ENCODE measurements around the gene ATP10B.
"Not testable (repeated sequence)": the region's sequence is repeated elsewhere in the genome, so short reads cannot be mapped to it uniquely, and the experiment has no call there.

ATP10B gene, protein sequence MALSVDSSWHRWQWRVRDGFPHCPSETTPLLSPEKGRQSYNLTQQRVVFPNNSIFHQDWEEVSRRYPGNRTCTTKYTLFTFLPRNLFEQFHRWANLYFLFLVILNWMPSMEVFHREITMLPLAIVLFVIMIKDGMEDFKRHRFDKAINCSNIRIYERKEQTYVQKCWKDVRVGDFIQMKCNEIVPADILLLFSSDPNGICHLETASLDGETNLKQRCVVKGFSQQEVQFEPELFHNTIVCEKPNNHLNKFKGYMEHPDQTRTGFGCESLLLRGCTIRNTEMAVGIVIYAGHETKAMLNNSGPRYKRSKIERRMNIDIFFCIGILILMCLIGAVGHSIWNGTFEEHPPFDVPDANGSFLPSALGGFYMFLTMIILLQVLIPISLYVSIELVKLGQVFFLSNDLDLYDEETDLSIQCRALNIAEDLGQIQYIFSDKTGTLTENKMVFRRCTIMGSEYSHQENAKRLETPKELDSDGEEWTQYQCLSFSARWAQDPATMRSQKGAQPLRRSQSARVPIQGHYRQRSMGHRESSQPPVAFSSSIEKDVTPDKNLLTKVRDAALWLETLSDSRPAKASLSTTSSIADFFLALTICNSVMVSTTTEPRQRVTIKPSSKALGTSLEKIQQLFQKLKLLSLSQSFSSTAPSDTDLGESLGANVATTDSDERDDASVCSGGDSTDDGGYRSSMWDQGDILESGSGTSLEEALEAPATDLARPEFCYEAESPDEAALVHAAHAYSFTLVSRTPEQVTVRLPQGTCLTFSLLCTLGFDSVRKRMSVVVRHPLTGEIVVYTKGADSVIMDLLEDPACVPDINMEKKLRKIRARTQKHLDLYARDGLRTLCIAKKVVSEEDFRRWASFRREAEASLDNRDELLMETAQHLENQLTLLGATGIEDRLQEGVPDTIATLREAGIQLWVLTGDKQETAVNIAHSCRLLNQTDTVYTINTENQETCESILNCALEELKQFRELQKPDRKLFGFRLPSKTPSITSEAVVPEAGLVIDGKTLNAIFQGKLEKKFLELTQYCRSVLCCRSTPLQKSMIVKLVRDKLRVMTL (N-terminal part only)

GRCh38 chr5:160852049-160852448 lies at the start of gene ATP10B:
TSS of gene ATP10B (minus strand) at chr5:160852211. CDS start at chr5:160688074, 164,137 bp downstream.
- H3K4me3 ChIP-seq (ENCODE audit: low read length) = no peak within 1 kb of the TSS
- DNase-seq (ENCODE audit: low read depth) = no peak
- TF ChIP-seq CTCF (conservative IDR thresholded peaks at IDR 0.05; ENCODE audit: low read length) = no peak

- no peak for TF ChIP-seq CTCF (conservative IDR thresholded peaks at IDR 0.05; ENCODE audit: low read length)
- no peak overlapping the region for H3K4me3 ChIP-seq (ENCODE audit: low read length)
- no peak for DNase-seq (ENCODE audit: low read depth)
Measured at GRCh38 chr5:160901656-160902055, 49.6 kb upstream of the ATP10B start.

DNA sequence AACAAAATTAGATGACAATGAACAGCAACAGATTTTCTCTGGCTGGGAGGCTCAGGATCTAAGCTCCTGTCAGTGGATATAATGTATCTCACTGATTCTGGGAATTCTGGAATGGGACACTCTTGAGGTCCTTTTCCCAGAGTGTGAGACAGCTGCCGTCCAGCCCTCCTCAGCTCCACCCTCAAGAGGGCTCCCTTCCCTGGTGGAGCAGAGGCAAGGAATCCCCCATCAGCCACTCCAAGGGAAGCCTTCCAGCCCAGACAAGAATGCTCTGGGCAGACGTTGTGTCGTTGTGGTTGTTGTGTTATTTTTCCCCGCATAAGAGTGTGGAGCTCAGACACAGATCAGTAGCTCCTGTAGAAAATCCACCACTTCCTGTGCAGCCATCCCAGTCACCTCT lies 47.7 kb upstream of the ATP10B start:
- H3K4me3 ChIP-seq (ENCODE audit: low read length) = no peak overlapping the region
- TF ChIP-seq CTCF (conservative IDR thresholded peaks at IDR 0.05; ENCODE audit: low read length) = no peak
- DNase-seq (ENCODE audit: low read depth) = no peak

DNA sequence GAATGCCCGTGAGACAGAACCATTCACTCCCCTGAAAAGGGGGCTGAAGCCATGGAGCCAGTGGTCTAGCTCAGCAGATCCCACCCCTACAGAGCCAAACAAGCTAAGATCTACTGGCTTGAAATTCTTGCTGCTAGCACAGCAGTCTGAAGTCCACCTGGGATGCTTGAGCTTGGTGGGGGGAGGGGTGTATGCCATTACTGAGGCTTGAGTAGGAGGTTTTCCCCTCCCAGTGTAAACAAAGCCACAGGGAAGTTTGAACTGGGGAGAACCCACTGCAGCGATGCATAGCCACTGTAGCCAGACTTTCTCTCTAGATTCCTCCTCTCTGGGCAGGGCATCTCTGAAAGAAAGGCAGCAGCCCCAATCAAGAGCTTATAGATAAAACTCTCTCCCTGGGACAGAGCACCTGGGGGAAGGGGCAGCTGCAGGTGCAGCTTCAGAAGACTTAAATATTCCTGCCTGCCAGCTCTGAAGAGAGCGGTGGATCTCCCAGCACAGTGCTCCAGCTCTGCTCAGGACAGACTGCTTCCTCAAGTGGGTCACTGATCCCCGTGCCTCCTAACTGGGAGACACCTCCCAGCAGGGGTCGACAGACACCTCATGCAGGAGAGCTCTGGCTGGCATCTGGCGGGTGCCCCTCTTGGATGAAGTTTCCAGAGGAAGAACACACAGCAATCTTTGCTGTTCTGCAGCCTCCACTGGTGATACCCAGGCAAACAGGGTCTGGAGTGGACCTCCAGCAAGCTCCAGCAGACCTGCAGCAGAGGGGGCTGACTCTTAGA lies 41.4 kb upstream of the ATP10B start:
- DNase-seq (ENCODE audit: low read depth); H3K4me3 ChIP-seq (ENCODE audit: low read length): not testable (repeated sequence)

GRCh38 chr5:160887780-160888179 lies 35.8 kb upstream of the ATP10B start:
- no peak overlapping the region for H3K4me3 ChIP-seq (ENCODE audit: low read length)
- no peak for TF ChIP-seq CTCF (conservative IDR thresholded peaks at IDR 0.05; ENCODE audit: low read length)

DNA sequence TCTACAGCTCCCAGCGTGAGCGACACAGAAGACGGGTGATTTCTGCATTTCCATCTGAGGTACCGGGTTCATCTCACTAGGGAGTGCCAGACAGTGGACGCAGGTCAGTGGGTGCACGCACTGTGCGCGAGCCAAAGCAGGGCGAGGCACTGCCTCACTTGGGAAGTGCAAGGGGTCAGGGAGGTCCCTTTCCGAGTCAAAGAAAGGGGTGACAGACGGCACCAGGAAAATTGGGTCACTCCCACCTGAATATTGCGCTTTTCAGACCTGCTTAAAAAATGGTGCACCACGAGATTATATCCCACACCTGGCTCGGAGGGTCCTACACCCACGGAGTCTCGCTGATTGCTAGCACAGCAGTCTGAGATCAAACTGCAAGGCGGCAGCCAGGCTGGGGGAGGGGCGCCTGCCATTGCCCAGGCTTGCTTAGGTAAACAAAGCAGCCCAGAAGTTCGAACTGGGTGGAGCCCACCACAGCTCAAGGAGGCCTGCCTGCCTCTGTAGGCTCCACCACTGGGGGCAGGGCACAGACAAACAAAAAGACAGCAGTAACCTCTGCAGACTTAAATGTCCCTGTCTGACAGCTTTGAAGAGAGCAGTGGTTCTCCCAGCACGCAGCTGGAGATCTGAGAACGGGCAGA lies 21.7 kb upstream of the ATP10B start:
- H3K4me3 ChIP-seq (ENCODE audit: low read length); DNase-seq (ENCODE audit: low read depth): not testable (repeated sequence)

More at GRCh38 chr5:160887780-160888179, 35.8 kb upstream of the ATP10B start:
- no peak for DNase-seq (ENCODE audit: low read depth)

GRCh38 chr5:160869989-160870521 lies 18.0 kb upstream of the ATP10B start:
- no peak overlapping the region for H3K4me3 ChIP-seq (ENCODE audit: low read length)
- TF ChIP-seq CTCF (conservative IDR thresholded peaks at IDR 0.05; ENCODE audit: low read length) = no peak
- no peak for DNase-seq (ENCODE audit: low read depth)

Data from AG10803 (cell line).